ENCODE results near the gene AFF3. TPM values are rescaled to one million over a fixed set of nuclear protein-coding genes. Genes with fewer than 3 reads are reported as not detected.
"Not testable (repeated sequence)": the region's sequence is repeated elsewhere in the genome, so short reads cannot be mapped to it uniquely, and the experiment has no call there.

The AFF3 gene
- total and polyA plus RNA-seq, 2 of the 8 experiments (the other 6 are each of a cell fraction or from before 2014, with no cell fraction given) = 0.27 to 3.0 TPM

GRCh38 chr2:100082302-100082978, 60.0 kb downstream of the AFF3 start:
- H3K56ac ChIP-seq (replicated peaks; ENCODE audit: insufficient read length, low read depth, low read length); H3K14ac ChIP-seq (ENCODE audit: insufficient read length); H3K27me3 ChIP-seq (replicated peaks in 1 of 4; ENCODE audit: control insufficient read depth in 3 of 4, extremely low read depth in 1 of 4, insufficient read depth in 3 of 4, low read length in 3 of 4); H4K20me1 ChIP-seq (replicated peaks in 1 of 2; ENCODE audit: control insufficient read depth in 1 of 2, insufficient read depth in 2 of 2, low read length in 2 of 2); H3K9ac ChIP-seq (replicated peaks in 1 of 4; ENCODE audit: extremely low read depth in 1 of 4, low read depth in 3 of 4, low read length in 3 of 4); H2BK120ac ChIP-seq (replicated peaks; ENCODE audit: low read depth, low read length); H3K79me2 ChIP-seq (ENCODE audit: control insufficient read depth in 1 of 2, insufficient read depth in 2 of 2, low read length in 2 of 2); H4K8ac ChIP-seq (ENCODE audit: extremely low read depth, insufficient read depth, low read length); H3K27ac ChIP-seq (ENCODE audit: low read depth, low read length); H3K79me1 ChIP-seq (ENCODE audit: low read depth, low read length); H3K4ac ChIP-seq (replicated peaks; ENCODE audit: insufficient read length, low read depth, low read length); H2BK5ac ChIP-seq (ENCODE audit: low read depth, low read length); H3K4me1 ChIP-seq (replicated peaks in 1 of 4; ENCODE audit: control insufficient read depth in 3 of 4, insufficient read depth in 4 of 4, low read length in 3 of 4); H3K18ac ChIP-seq (ENCODE audit: extremely low read depth, low read length); H4K5ac ChIP-seq (ENCODE audit: insufficient read length, low read depth, low read length); H2BK12ac ChIP-seq (ENCODE audit: low read depth, low read length); H2AK5ac ChIP-seq (ENCODE audit: low read depth, low read length); CTCF ChIA-PET (ENCODE audit: partially characterized antibody); H2BK20ac ChIP-seq (ENCODE audit: low read length); H4K91ac ChIP-seq (replicated peaks; ENCODE audit: insufficient read length, low read length); H2AFZ ChIP-seq (ENCODE audit: low read length); FAIRE-seq; H3K4me3 ChIP-seq (ENCODE audit: extremely low read depth in 1 of 4, insufficient read depth in 2 of 4, low read depth in 3 of 4, low read length in 4 of 4); H3K23ac ChIP-seq (ENCODE audit: insufficient read length); H3K9me3 ChIP-seq (ENCODE audit: insufficient read depth in 2 of 2, low read depth in 1 of 2, low read length in 1 of 2); DNase-seq (ENCODE audit: low read depth in 1 of 2, low spot score in 2 of 2); H3K23me2 ChIP-seq (ENCODE audit: low read depth, low read length); H3K36me3 ChIP-seq (ENCODE audit: control insufficient read depth in 2 of 4, insufficient read depth in 4 of 4, low read length in 3 of 4); H2BK15ac ChIP-seq (ENCODE audit: low read length); H3K4me2 ChIP-seq (ENCODE audit: insufficient read depth in 1 of 2, low read depth in 2 of 2, low read length in 2 of 2); POLR2A ChIA-PET (ENCODE audit: partially characterized antibody): not testable (repeated sequence)
- 94% methylated on average over 1 of the region's 1 CpG; no CpG with 5 or more reads in 1 of the 2 experiments for WGBS, 2 experiments (ENCODE audit: extremely low coverage in 1 of 2, insufficient coverage in 1 of 2, insufficient read length in 1 of 2, insufficient replicate concordance in 2 of 2, low coverage in 1 of 2, low lambda C conversion rate in 2 of 2, missing lambda C conversion rate in 1 of 2)
